SK-N-MC (cell line): ENCODE data around the gene ASB3.

Experiments used
- EZH2 ChIP-seq: fragments of 200-600 bp; sonication (generic); IDR thresholded peaks from one replicate; pipeline ENCODE4 v1.6.1; 2017; ENCODE audit warnings: antibody characterized with exemption
- POLR2AphosphoS5 ChIP-seq: IDR thresholded peaks from 2 replicates; pipeline ENCODE4 v1.6.1; 2012; ENCODE audit warnings: mild to moderate bottlenecking, low read depth, low read length, borderline replicate concordance

GRCh38 chr2:53768242-53768542, 18.6 kb downstream of the ASB3 start:
- TF ChIP-seq POLR2AphosphoS5: no peak
- TF ChIP-seq EZH2: no peak
